GM10847 (cell line): Measurements from ENCODE around the gene TAGLN.

Source experiments
- POLR2A ChIP-seq: IDR thresholded peaks from 2 replicates; pipeline ENCODE4 v1.6.1; 2011; ENCODE audit not compliant: insufficient read length; ENCODE audit errors: extremely low read depth

Gene TAGLN

GRCh38 chr11:117218133-117218915, 19.2 kb downstream of the TAGLN start:
- no peak for TF ChIP-seq POLR2A

GRCh38 chr11:117219001-117219400, 19.8 kb downstream of the TAGLN start:
- no peak for TF ChIP-seq POLR2A

GRCh38 chr11:117219455-117219854, 20.3 kb downstream of the TAGLN start:
- TF ChIP-seq POLR2A, result no peak

GRCh38 chr11:117219995-117220394, 20.8 kb downstream of the TAGLN start:
- no peak for TF ChIP-seq POLR2A

- TF ChIP-seq POLR2A, result no peak
Observed at GRCh38 chr11:117220568-117220967, 21.4 kb downstream of the TAGLN start.

- TF ChIP-seq POLR2A, result no peak
Observed at GRCh38 chr11:117220999-117221774, 22.0 kb downstream of the TAGLN start.

GRCh38 chr11:117221775-117222517, 22.8 kb downstream of the TAGLN start:
- no peak for TF ChIP-seq POLR2A

- TF ChIP-seq POLR2A, result no peak
Observed at GRCh38 chr11:117222991-117223740, 24.0 kb downstream of the TAGLN start.

- no peak for TF ChIP-seq POLR2A
Observed at GRCh38 chr11:117223741-117224689, 24.8 kb downstream of the TAGLN start.

GRCh38 chr11:117225553-117226170, 26.5 kb downstream of the TAGLN start:
- no peak for TF ChIP-seq POLR2A

GRCh38 chr11:117226388-117227385, 27.5 kb downstream of the TAGLN start:
- TF ChIP-seq POLR2A, result no peak

- TF ChIP-seq POLR2A, result no peak
Observed at GRCh38 chr11:117228091-117228490, 28.9 kb downstream of the TAGLN start.

GRCh38 chr11:117229411-117229810, 30.2 kb downstream of the TAGLN start:
- no peak for TF ChIP-seq POLR2A

- TF ChIP-seq POLR2A, result no peak
Observed at GRCh38 chr11:117229931-117230285, 30.7 kb downstream of the TAGLN start.
